Measurements from ENCODE around the gene CLDN6. TPM values are rescaled to one million over a fixed set of nuclear protein-coding genes. Genes with fewer than 3 reads are reported as not detected.

The CLDN6 gene
- total and polyA plus RNA-seq, 9 of the 15 experiments (the other 6 are each of a cell fraction or from before 2014, with no cell fraction given), result 0.22 to 0.75 (median 0.38) TPM; not detected in 3

DNA sequence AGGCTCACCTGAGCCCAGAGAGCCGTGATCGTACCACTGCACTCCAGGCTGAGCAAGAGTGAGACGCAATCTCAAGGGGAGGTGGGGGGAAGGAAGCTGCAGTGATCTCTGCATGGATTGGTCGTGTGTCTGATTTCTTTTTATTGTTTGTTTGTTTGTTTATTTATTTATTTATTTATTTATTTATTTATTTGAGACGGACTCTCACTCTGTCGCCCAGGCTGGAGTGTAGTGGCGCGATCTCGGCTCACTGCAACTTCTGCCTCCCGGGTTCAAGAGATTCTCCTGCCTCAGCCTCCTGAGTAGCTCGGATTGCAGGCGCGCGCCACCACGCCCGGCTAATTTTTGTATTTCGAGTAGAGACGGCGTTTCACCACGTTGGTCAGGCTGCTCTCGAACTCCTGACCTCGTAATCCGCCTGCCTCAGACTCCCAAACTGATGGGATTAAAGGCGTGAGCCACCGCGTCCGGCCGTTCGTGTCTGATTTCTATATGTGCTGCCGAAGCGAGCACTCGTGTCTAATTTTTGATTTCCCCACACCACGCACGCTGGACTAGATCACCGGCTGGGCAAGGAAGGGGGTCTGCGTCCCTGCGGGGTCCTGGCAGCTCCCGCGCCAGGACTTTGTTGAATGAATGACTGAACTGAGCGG is 1.7 kb upstream of the CLDN6 start (continued):
- TF ChIP-seq, protein P1, sequence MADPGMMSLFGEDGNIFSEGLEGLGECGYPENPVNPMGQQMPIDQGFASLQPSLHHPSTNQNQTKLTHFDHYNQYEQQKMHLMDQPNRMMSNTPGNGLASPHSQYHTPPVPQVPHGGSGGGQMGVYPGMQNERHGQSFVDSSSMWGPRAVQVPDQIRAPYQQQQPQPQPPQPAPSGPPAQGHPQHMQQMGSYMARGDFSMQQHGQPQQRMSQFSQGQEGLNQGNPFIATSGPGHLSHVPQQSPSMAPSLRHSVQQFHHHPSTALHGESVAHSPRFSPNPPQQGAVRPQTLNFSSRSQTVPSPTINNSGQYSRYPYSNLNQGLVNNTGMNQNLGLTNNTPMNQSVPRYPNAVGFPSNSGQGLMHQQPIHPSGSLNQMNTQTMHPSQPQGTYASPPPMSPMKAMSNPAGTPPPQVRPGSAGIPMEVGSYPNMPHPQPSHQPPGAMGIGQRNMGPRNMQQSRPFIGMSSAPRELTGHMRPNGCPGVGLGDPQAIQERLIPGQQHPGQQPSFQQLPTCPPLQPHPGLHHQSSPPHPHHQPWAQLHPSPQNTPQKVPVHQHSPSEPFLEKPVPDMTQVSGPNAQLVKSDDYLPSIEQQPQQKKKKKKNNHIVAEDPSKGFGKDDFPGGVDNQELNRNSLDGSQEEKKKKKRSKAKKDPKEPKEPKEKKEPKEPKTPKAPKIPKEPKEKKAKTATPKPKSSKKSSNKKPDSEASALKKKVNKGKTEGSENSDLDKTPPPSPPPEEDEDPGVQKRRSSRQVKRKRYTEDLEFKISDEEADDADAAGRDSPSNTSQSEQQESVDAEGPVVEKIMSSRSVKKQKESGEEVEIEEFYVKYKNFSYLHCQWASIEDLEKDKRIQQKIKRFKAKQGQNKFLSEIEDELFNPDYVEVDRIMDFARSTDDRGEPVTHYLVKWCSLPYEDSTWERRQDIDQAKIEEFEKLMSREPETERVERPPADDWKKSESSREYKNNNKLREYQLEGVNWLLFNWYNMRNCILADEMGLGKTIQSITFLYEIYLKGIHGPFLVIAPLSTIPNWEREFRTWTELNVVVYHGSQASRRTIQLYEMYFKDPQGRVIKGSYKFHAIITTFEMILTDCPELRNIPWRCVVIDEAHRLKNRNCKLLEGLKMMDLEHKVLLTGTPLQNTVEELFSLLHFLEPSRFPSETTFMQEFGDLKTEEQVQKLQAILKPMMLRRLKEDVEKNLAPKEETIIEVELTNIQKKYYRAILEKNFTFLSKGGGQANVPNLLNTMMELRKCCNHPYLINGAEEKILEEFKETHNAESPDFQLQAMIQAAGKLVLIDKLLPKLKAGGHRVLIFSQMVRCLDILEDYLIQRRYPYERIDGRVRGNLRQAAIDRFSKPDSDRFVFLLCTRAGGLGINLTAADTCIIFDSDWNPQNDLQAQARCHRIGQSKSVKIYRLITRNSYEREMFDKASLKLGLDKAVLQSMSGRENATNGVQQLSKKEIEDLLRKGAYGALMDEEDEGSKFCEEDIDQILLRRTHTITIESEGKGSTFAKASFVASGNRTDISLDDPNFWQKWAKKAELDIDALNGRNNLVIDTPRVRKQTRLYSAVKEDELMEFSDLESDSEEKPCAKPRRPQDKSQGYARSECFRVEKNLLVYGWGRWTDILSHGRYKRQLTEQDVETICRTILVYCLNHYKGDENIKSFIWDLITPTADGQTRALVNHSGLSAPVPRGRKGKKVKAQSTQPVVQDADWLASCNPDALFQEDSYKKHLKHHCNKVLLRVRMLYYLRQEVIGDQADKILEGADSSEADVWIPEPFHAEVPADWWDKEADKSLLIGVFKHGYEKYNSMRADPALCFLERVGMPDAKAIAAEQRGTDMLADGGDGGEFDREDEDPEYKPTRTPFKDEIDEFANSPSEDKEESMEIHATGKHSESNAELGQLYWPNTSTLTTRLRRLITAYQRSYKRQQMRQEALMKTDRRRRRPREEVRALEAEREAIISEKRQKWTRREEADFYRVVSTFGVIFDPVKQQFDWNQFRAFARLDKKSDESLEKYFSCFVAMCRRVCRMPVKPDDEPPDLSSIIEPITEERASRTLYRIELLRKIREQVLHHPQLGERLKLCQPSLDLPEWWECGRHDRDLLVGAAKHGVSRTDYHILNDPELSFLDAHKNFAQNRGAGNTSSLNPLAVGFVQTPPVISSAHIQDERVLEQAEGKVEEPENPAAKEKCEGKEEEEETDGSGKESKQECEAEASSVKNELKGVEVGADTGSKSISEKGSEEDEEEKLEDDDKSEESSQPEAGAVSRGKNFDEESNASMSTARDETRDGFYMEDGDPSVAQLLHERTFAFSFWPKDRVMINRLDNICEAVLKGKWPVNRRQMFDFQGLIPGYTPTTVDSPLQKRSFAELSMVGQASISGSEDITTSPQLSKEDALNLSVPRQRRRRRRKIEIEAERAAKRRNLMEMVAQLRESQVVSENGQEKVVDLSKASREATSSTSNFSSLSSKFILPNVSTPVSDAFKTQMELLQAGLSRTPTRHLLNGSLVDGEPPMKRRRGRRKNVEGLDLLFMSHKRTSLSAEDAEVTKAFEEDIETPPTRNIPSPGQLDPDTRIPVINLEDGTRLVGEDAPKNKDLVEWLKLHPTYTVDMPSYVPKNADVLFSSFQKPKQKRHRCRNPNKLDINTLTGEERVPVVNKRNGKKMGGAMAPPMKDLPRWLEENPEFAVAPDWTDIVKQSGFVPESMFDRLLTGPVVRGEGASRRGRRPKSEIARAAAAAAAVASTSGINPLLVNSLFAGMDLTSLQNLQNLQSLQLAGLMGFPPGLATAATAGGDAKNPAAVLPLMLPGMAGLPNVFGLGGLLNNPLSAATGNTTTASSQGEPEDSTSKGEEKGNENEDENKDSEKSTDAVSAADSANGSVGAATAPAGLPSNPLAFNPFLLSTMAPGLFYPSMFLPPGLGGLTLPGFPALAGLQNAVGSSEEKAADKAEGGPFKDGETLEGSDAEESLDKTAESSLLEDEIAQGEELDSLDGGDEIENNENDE (IDR thresholded peaks at IDR 0.05; ENCODE audit: low read depth, low read length), result no peak
- TF ChIP-seq, protein P2, sequence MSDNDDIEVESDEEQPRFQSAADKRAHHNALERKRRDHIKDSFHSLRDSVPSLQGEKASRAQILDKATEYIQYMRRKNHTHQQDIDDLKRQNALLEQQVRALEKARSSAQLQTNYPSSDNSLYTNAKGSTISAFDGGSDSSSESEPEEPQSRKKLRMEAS (CRISPR knock-in tag; IDR thresholded peaks at IDR 0.05), result no peak
- TF ChIP-seq, protein P3, sequence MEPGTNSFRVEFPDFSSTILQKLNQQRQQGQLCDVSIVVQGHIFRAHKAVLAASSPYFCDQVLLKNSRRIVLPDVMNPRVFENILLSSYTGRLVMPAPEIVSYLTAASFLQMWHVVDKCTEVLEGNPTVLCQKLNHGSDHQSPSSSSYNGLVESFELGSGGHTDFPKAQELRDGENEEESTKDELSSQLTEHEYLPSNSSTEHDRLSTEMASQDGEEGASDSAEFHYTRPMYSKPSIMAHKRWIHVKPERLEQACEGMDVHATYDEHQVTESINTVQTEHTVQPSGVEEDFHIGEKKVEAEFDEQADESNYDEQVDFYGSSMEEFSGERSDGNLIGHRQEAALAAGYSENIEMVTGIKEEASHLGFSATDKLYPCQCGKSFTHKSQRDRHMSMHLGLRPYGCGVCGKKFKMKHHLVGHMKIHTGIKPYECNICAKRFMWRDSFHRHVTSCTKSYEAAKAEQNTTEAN (CRISPR knock-in tag; IDR thresholded peaks at IDR 0.05), result no peak
- TF ChIP-seq NFIC (IDR thresholded peaks at IDR 0.05), result 0 out of 2 replicates have a peak, but pooled peaks have one; percentile 8
- no peak for TF ChIP-seq RBM17 (IDR thresholded peaks at IDR 0.05; ENCODE audit: borderline replicate concordance, low read depth, low read length)
- TF ChIP-seq ILF3 (IDR thresholded peaks at IDR 0.05; ENCODE audit: borderline replicate concordance), result no peak
- no peak for TF ChIP-seq PHB2 (IDR thresholded peaks at IDR 0.05; ENCODE audit: low read depth)
- TF ChIP-seq, protein P4, sequence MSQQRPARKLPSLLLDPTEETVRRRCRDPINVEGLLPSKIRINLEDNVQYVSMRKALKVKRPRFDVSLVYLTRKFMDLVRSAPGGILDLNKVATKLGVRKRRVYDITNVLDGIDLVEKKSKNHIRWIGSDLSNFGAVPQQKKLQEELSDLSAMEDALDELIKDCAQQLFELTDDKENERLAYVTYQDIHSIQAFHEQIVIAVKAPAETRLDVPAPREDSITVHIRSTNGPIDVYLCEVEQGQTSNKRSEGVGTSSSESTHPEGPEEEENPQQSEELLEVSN (IDR thresholded peaks at IDR 0.05; ENCODE audit: borderline replicate concordance in 1 of 2, extremely low read depth in 1 of 2, insufficient read depth in 1 of 2, insufficient read length in 1 of 2, low read depth in 1 of 2, low read length in 1 of 2, poor library complexity in 1 of 2, severe bottlenecking in 1 of 2), result no peak
- TF ChIP-seq, protein P5, sequence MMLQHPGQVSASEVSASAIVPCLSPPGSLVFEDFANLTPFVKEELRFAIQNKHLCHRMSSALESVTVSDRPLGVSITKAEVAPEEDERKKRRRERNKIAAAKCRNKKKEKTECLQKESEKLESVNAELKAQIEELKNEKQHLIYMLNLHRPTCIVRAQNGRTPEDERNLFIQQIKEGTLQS (IDR thresholded peaks at IDR 0.05), result no peak
- TF ChIP-seq, protein P5 (CRISPR knock-in tag; conservative IDR thresholded peaks at IDR 0.05), result no peak
- TF ChIP-seq ZNF140 (CRISPR knock-in tag; IDR thresholded peaks at IDR 0.05), result no peak
- TF ChIP-seq RB1 (IDR thresholded peaks at IDR 0.05; ENCODE audit: low read depth), result no peak

Measured in K562 (cell line).